KOPT-K1 (cell line): ENCODE data around the gene NRXN3.
"Not testable (repeated sequence)": the region's sequence is repeated elsewhere in the genome, so short reads cannot be mapped to it uniquely, and the experiment has no call there.

Source experiments
- H3K27ac ChIP-seq: fragments of 200-600 bp; sonication (generic); 2 replicates; pipeline ENCODE4 v1.5.1; 2016; ENCODE audit warnings: antibody characterized with exemption, mild to moderate bottlenecking, low read depth, low read length; ENCODE audit not compliant: poor library complexity, severe bottlenecking
- H3K36me3 ChIP-seq: fragments of 200-600 bp; sonication (generic); 2 replicates; pipeline ENCODE4 v1.5.1; 2017; ENCODE audit warnings: antibody characterized with exemption, mild to moderate bottlenecking, low read length, moderate library complexity; ENCODE audit not compliant: insufficient read depth
- H3K9me3 ChIP-seq: fragments of 200-600 bp; sonication (generic); 2 replicates; pipeline ENCODE4 v1.5.1; 2017; ENCODE audit warnings: antibody characterized with exemption, low read length, mild to moderate bottlenecking; ENCODE audit not compliant: insufficient read depth, poor library complexity, severe bottlenecking

NRXN3 gene

DNA sequence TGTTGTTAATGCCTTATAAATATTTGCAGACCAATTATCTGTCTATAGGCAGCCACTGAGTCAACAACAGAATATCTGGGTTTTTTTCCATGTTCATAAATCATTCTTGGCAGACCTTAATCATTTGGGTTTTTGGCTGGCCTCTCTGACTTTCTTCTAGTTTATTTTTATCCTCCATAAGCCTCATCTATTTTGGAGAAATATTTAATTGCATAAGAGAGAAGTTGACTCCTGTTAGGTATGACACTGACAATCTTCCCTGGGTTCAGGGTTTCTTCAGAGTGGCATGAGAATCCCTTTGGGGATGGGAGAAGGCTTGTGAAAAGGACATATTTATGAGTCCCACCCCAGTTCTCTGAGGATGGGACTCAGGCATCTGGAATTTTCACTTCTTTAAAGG, 299.8 kb downstream of the NRXN3 start:
- Histone ChIP-seq H3K36me3 (no peaks in the 10 kb centered on the region), H3K9me3 (no peaks in the 10 kb centered on the region), H3K27ac (no peak overlapping the region)

DNA sequence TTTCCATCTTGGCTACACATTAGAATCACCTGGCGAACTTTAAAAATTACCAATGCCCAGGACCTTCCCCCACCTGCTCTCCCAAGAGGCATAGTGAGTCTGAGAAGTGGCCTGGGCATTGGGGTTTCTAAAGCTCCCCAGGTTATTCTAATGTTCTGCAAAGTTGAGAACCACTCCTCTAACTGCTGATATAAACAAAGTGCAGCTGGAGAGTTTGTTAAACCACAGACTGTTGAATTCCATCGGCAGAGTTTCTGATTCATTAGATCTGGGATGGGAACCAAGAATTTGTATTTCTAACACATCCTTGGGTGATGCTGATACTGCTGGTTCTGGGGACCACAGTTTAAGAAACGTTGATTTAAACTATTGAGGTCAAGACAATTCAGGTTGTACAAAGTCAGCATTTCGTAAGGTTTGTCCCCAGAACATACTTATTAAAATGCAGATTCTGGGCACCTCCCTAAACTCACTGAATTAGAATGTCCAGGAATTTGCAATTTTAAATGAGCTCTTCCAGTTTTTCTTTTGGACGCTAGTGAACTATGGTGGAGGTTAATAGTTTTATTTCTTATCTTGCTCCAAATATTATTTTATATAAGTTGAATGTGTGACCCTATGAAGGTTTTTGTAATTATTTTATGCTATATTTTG, 309.1 kb downstream of the NRXN3 start:
- Histone ChIP-seq H3K9me3 (no peaks in the 10 kb centered on the region), H3K27ac (no peak overlapping the region), H3K36me3 (no peaks in the 10 kb centered on the region)

DNA sequence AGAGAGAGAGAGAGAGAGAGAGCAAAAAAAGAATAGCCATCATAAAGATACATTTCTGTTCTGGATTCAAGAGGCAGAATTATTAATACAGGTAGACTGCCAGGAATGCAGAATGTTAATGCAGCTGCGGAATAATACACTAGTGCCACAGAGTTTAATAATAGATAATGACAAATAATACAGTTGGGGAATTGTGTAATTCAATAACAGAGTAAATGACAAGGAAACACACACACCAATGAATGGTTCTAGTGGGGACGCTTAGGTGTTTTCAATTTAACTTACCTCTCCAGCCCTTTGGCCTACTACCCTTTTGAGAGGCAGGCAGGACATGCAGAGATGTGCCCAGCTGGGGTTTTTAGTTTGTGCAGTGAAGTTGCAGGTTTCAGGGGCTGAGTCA, 313.9 kb downstream of the NRXN3 start:
- no peaks in the 10 kb centered on the region for H3K9me3 ChIP-seq
- no peak overlapping the region for H3K27ac ChIP-seq
- H3K36me3 ChIP-seq = no peaks in the 10 kb centered on the region

DNA sequence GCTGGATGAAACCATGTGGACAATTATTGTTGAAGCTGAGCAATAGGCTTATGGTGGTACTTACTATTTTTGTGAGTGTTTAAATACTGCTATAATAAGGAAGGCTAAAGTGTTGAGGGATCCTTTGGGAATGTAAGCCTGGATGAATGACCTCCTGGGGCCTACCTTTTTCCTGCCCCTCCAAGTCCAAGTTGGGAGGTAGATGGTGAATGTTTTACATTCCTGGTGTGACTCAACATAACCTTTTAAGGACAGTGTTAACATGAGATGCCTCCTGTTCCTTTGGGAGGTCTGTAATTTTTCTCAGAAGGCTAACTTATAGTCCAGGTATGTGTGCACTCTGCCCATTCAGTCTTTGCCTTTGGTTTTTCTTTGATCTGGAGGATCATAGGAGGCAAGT, 315.9 kb downstream of the NRXN3 start:
- no peak overlapping the region for H3K27ac ChIP-seq
- no peaks in the 10 kb centered on the region for H3K9me3 ChIP-seq

DNA sequence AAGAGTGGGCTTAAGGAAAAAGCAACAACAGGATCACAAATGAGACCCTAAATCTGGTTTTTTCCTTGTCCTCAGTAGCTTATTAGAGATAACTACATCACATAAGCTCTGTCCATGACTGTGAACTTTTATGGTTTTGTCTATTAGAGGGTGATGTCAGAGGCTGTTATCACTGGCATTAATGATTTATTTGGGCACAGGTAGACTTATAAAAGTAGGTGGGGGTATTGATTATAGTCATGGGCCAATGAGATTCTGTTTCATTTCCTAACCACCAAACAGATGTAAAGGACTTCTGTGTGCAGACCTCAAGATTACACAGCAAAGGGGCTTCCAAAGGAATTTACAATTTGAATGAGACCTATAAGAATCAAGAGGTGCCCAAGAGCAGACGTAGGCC, 316.4 kb downstream of the NRXN3 start:
- Histone ChIP-seq H3K27ac (no peak overlapping the region), H3K36me3 (no peaks in the 10 kb centered on the region), H3K9me3 (no peaks in the 10 kb centered on the region)

More for the DNA sequence above, 315.9 kb downstream of the NRXN3 start:
- H3K36me3 ChIP-seq = no peaks in the 10 kb centered on the region

DNA sequence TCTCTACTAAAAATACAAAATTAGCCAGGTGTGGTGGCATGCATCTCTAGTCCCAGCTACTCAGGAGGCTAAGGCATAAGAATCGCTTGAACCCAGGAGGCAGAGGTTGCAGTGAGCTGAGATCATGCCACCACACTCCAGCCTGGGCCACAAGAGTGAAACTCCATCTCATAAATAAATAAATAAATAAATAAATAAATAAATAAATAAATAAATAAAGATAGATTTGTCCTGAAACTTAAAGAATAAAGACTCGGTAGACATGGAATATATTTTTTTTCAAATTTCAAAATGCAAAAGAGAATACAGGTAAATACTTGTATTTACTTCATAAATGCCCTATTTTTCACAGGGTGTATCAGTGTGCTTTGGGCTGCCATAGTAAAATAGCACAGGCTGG, 317.4 kb downstream of the NRXN3 start:
- H3K9me3 ChIP-seq, H3K36me3 ChIP-seq, H3K27ac ChIP-seq: not testable (repeated sequence)

DNA sequence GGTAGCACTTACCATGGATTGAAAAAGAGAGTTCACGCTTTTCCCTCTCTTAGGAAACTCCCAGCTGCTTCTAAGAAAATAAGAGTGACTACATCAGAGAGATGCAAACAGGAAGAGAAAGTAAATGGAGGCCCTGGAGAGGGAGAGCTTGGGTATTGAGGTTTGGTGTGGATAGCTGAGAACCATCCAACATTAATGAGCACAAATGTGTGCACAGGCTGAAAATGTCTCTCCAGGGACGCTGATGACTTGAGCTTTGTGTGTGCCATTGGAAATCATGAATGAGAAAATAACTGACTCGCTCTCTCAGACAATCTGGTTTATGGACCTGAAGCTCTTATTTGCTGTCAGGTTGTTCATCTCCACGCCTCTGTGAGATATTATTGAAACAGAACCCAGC, 318.8 kb downstream of the NRXN3 start:
- H3K9me3 ChIP-seq = no peaks in the 10 kb centered on the region
- H3K27ac ChIP-seq = no peak overlapping the region
- no peaks in the 10 kb centered on the region for H3K36me3 ChIP-seq

DNA sequence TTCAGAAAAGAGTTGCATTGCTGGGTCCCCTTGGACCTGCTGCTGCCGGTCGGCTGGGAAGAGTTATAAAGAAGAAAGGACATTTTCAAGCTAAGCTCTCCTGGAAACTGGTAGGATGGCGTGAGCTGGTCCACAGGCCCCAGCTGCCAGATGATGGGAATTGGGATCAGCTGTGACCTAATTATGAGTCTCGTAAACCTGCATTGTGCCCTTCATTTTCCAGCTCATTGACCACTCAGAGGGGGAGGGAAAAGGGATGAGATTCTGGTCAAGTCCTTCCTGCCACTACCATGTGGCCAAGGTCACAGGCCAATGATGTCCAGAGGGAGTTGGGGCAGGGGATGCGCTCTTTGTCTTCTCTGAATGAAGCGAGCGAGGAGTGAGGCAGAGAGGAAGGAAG, 320.9 kb downstream of the NRXN3 start:
- no peaks in the 10 kb centered on the region for H3K36me3 ChIP-seq
- no peaks in the 10 kb centered on the region for H3K9me3 ChIP-seq
- no peak overlapping the region for H3K27ac ChIP-seq

DNA sequence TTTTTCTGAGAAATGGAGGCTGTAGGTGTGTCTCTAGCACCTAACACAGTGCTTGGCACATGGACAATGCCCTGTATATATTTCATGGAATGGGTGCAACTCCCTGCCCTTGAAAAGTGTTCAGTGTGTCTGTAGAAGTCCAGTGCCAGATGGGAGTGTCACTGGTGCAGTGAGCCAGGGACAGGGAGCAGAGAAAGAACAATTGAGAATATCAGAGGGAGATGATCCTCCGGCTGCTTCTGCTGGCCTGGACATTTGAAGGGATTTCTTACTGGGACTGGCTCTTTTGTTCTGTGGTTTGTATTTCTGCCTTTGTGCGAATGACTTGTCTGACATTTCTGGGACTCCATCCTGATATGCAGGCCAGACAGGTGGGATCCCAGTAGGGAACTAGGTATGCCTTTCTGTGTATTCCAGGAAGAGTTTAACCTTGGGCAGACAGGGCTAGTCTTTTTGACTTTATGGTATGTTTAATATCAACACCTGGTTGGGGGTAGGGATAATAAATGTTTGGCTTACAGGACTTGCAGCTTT, 328.0 kb downstream of the NRXN3 start:
- no peak overlapping the region for H3K27ac ChIP-seq
- H3K9me3 ChIP-seq = no peaks in the 10 kb centered on the region
- no peaks in the 10 kb centered on the region for H3K36me3 ChIP-seq

DNA sequence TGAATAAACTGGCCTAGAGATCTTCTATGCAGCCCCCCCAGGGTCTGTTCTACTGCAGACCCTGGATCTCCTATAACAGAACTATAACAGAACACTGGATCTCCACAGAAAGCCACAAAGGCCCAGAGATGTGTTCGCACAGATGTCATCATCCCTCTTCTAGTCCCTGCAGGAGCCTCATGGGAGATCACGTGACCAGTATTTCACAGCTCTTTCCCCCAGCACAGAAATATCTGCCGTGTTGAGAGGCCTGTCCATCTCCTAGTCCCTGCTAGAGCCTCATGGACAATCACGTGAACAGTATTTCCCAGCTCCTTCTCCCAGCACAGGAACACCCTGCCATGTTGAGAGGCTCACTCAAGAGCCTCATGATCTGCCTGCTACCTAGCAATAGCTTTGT, 331.7 kb downstream of the NRXN3 start:
- Histone ChIP-seq H3K27ac (no peak overlapping the region), H3K36me3 (no peaks in the 10 kb centered on the region), H3K9me3 (no peaks in the 10 kb centered on the region)

DNA sequence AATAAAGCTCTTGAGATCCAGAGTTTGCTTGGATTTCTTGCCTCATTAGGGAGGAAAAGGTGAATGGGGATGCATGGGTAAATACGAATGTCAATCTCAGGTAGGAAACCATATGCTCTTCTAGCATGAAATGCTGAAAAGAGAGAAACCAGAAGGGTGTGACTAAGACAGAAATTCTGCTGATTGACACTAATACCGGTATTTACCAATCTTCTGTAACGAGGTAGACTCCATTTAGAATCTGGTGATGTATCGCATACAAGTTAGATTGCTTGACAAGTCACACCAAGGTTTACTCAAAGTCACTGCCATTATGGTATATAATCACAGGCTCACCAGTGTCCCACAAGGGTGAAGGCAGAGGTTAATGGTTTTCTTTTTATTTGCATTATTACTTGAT, 337.9 kb downstream of the NRXN3 start:
- H3K36me3 ChIP-seq = no peaks in the 10 kb centered on the region
- no peak overlapping the region for H3K27ac ChIP-seq
- H3K9me3 ChIP-seq = no peaks in the 10 kb centered on the region

DNA sequence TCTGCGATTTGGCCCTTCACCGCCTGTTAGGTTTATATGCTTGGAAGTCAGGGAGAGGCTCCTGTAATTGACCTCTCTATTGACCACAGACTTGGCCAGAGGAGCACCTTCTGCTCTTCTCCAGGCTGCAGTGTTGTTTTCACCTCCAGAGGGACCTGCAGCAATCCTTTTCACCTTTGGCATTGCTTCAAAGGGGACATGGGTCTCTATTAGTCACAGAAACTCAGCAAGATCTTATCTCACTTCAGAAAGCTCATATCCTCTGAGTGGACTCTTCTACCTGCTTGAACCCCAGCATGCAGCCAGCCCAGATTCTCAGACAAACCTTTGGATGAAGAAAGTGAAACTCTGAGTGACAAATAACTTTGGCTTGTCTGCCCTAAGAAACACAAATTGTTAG, 339.3 kb downstream of the NRXN3 start:
- no peak overlapping the region for H3K27ac ChIP-seq
- no peaks in the 10 kb centered on the region for H3K9me3 ChIP-seq
- no peaks in the 10 kb centered on the region for H3K36me3 ChIP-seq

DNA sequence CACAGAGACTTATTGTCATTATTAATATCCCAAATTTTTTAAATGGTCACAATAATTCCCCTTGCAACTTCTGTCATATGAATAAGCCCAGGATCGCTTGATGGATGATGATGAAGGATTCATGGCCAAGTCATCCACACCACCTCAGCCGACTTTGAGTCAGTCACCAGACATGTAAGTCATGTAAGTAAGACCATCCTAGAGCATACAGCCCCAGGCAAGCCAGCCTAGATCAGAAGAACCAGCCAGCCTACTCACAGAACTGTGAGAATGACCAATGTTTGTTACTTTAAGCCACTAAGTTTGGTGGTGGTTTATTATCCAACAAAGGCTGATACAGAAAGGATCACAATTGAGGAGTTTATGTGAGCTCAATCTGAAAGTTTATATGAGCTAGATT, 341.8 kb downstream of the NRXN3 start:
- Histone ChIP-seq H3K36me3 (no peaks in the 10 kb centered on the region), H3K27ac (no peak overlapping the region), H3K9me3 (no peaks in the 10 kb centered on the region)

DNA sequence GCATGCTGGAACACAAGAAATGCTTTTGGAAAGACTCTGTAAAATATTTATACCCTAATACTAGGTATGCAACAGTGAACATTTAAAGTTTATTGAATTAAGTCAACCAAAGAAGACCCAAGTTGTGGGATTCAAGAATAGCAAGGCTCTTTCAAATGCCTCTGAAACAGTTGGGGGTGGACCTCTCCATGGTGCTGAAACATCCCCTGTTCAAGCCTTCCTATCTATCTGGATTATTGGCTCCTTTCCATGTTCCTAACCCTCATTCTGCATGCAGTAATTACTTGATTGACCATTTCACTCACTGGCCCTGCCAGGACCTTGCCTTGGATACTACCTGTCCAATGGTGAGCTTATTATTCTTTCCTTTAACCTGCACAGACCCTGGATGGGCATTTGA, 349.7 kb downstream of the NRXN3 start:
- no peaks in the 10 kb centered on the region for H3K9me3 ChIP-seq
- no peaks in the 10 kb centered on the region for H3K36me3 ChIP-seq
- no peak overlapping the region for H3K27ac ChIP-seq

DNA sequence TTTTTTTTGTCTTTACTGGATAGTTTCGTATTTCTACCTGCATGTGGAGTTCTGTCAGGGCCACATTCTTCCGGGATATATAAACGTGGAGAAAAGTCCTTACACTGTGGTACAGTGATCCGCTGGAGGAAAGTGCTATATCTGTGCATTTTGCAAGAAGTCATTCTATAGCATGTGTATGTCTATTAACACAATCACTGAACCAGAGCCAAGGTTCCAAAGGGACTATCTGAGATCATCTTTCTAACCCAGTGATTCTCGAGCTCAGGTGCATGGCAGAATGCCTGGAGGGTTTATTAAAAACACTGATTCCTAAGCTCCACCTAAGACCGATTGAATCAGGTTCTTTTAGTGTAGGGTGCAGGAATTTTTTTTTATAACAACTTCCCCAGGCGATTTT, 354.0 kb downstream of the NRXN3 start:
- no peaks in the 10 kb centered on the region for H3K9me3 ChIP-seq
- no peak overlapping the region for H3K27ac ChIP-seq
- H3K36me3 ChIP-seq = no peaks in the 10 kb centered on the region

DNA sequence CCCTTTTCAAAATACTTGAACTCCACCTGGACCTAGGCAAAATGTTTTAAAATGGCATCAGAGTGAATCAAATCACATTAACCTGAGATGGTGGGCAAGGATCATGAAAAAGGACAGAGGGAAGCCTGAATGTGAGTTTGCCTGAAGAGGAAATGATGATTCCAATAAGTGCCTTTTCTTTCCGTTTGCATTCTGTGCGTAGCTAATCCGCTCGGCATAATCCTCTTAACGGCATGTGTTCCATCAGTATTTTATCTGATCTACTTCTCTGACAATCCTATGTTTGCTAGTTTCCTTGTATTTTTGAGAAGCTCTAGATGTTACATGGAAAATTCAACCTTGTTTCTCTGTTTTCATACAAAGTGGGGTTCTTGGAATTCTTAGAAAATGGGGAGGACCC, 354.6 kb downstream of the NRXN3 start:
- Histone ChIP-seq H3K9me3 (no peaks in the 10 kb centered on the region), H3K36me3 (no peaks in the 10 kb centered on the region), H3K27ac (no peak overlapping the region)
